ENCODE measurements around the gene ADAR. TPM values are rescaled to one million over a fixed set of nuclear protein-coding genes. Genes with fewer than 3 reads are reported as not detected.

ADAR gene
- polyA plus RNA-seq, 1 donor (not counting 4 experiments of a cell fraction or from before 2014, with no cell fraction given), result 148 TPM

- no peak overlapping the region for H3K9ac ChIP-seq (ENCODE audit: control insufficient read depth, extremely low read depth, insufficient read depth, low read length)
- no peak for DNase-seq (ENCODE audit: low read depth, low spot score)
- H3K9me1 ChIP-seq (ENCODE audit: control insufficient read depth, extremely low read depth, insufficient read depth, low read length), result peaks cover 2% of the 10 kb centered on the region
- no peak overlapping the region for H3K4me2 ChIP-seq (ENCODE audit: control insufficient read depth, extremely low read depth, insufficient read depth, low read depth, low read length)
- H2AFZ ChIP-seq (ENCODE audit: control insufficient read depth, low read length), result no peak overlapping the region
- no peak for TF ChIP-seq EZH2 (IDR thresholded peaks at IDR 0.05; ENCODE audit: low read length)
- no peak for TF ChIP-seq CTCF (optimal IDR thresholded peaks at IDR 0.05 in 1 of 3, IDR thresholded peaks at IDR 0.05 in 1 of 3, conservative IDR thresholded peaks at IDR 0.05 in 1 of 3; ENCODE audit: extremely low read depth in 1 of 3, insufficient read depth in 2 of 3, low read length in 3 of 3)
- peaks cover 2% of the 10 kb centered on the region for H4K20me1 ChIP-seq (ENCODE audit: control insufficient read depth, extremely low read depth, insufficient read depth, low read length)
- dilution Hi-C loops (cut with MboI; ENCODE audit: extremely low pct_ligation_motif_present, low sequenced_read_pairs), result no loop called here
- H3K4me1 ChIP-seq (ENCODE audit: control insufficient read depth, extremely low read depth, insufficient read depth, low read length), result peaks cover 14% of the 10 kb centered on the region
- H3K9me3 ChIP-seq (ENCODE audit: control insufficient read depth, low read depth, low read length), result no peaks in the 10 kb centered on the region
- H3K79me2 ChIP-seq (ENCODE audit: control insufficient read depth, insufficient read depth, low read length), result peaks cover 28% of the 10 kb centered on the region
- no peak for FAIRE-seq
- H3K36me3 ChIP-seq (ENCODE audit: control insufficient read depth in 2 of 2, extremely low read depth in 1 of 2, insufficient read depth in 2 of 2, low read length in 2 of 2), result peaks cover 47 to 70% of the 10 kb centered on the region in 2 experiments
- H3K27me3 ChIP-seq (ENCODE audit: control insufficient read depth, extremely low read depth, insufficient read depth, low read length), result no peaks in the 10 kb centered on the region
- H3K4me3 ChIP-seq (ENCODE audit: control insufficient read depth in 2 of 3, extremely low read depth in 1 of 3, insufficient read depth in 2 of 3, low read depth in 1 of 3, low read length in 3 of 3), result no peak overlapping the region
- H3K27ac ChIP-seq (ENCODE audit: control insufficient read depth, insufficient read depth, low read length), result no peak overlapping the region
Measured at GRCh38 chr1:154553056-154554030, 54.6 kb downstream of the ADAR start.

GRCh38 chr1:154552036-154552435 lies 56.0 kb downstream of the ADAR start:
- Histone ChIP-seq H3K27ac (ENCODE audit: control insufficient read depth, insufficient read depth, low read length) (no peak overlapping the region), H2AFZ (ENCODE audit: control insufficient read depth, low read length) (no peak overlapping the region), H3K9ac (ENCODE audit: control insufficient read depth, extremely low read depth, insufficient read depth, low read length) (no peak overlapping the region), H4K20me1 (ENCODE audit: control insufficient read depth, extremely low read depth, insufficient read depth, low read length) (peaks cover 2% of the 10 kb centered on the region), H3K9me3 (ENCODE audit: control insufficient read depth, low read depth, low read length) (no peaks in the 10 kb centered on the region), H3K4me2 (ENCODE audit: control insufficient read depth, extremely low read depth, insufficient read depth, low read depth, low read length) (no peak overlapping the region), H3K79me2 (ENCODE audit: control insufficient read depth, insufficient read depth, low read length) (peaks cover 16% of the 10 kb centered on the region), H3K36me3 (ENCODE audit: control insufficient read depth in 2 of 2, extremely low read depth in 1 of 2, insufficient read depth in 2 of 2, low read length in 2 of 2) (peaks cover 47 to 70% of the 10 kb centered on the region in 2 experiments), H3K9me1 (ENCODE audit: control insufficient read depth, extremely low read depth, insufficient read depth, low read length) (peaks cover 2% of the 10 kb centered on the region), H3K4me1 (ENCODE audit: control insufficient read depth, extremely low read depth, insufficient read depth, low read length) (peaks cover 17% of the 10 kb centered on the region), H3K4me3 (ENCODE audit: control insufficient read depth in 2 of 3, extremely low read depth in 1 of 3, insufficient read depth in 2 of 3, low read depth in 1 of 3, low read length in 3 of 3) (no peak overlapping the region), H3K27me3 (ENCODE audit: control insufficient read depth, extremely low read depth, insufficient read depth, low read length) (no peaks in the 10 kb centered on the region)
- no peak for DNase-seq (ENCODE audit: low read depth, low spot score)
- no peak for FAIRE-seq
- dilution Hi-C loops (cut with MboI; ENCODE audit: extremely low pct_ligation_motif_present, low sequenced_read_pairs), result no loop called here
- no peak for TF ChIP-seq EZH2 (IDR thresholded peaks at IDR 0.05; ENCODE audit: low read length)
- no peak for TF ChIP-seq CTCF (optimal IDR thresholded peaks at IDR 0.05 in 1 of 3, IDR thresholded peaks at IDR 0.05 in 1 of 3, conservative IDR thresholded peaks at IDR 0.05 in 1 of 3; ENCODE audit: extremely low read depth in 1 of 3, insufficient read depth in 2 of 3, low read length in 3 of 3)
